HG03342 (cell line): ENCODE results near the gene SV2B.
"Not testable (repeated sequence)": the region's sequence is repeated elsewhere in the genome, so short reads cannot be mapped to it uniquely, and the experiment has no call there.

Experiments used
- ATAC-seq: cut with Tn5 transposase; IDR thresholded peaks from one replicate; pipeline ENCODE4 v1.9.1; 2021; ENCODE audit warnings: mild to moderate bottlenecking, moderate library complexity; ENCODE audit not compliant: unreplicated experiment

The SV2B gene

DNA sequence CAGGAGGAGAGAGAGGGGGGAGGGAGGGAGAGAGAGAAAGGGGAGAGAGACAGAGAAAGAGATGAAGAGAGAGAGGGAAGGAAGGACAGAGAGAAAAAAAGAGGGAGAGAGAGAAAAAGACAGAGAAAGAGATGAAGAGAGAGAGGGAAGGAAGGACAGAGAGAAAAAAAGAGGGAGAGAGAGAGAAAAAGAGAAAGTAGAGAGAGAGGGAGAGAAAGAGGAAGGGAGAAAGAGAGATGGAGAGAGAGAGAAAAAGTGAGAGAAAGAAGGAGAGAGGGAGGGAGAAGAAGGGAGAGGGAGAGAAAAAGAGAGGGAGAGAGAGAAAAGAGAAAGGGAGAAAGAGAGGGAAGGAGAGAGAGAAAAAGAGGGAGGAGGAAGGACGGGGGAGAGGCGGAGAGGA is 204.2 kb downstream of the SV2B start:
- ATAC-seq = no peak

DNA sequence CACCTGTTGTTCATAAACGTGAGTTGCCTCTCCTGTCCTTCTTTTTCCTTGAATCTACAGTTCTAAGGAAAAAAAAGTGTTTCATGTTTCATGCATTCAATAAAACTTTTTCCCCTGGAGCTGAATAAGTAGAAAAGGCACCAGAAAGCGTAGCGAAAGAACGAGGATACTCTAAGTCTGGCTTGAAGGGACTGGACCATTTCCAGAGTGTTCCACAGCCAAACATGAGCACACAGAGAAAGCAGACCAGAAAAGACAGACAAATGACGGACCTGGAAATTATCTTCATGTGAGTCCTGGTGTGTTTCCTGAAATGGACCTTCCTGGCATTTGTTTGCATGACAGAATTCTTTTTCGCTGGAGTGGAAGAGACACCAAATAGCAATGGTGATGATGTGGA is 204.7 kb downstream of the SV2B start:
- ATAC-seq = no peak

DNA sequence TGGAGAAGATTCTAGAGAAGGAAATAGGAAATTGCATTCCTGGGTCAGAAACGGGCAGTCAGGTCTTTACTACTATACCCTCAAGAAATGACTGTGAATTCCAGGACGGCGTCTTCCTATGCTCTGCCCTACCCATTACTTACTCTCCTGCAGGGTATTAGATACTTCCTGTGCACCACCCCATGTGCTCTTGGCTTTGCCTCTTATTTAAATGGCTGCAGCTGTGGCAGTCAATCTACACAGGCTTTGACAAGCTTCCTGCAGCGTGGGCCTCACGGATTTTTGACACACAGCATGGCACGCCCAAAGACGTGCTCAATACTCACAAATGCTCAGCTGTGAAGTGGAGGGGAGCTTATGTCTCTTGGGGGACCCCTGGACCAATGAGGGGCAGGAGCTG is 206.1 kb downstream of the SV2B start:
- ATAC-seq = no peak

DNA sequence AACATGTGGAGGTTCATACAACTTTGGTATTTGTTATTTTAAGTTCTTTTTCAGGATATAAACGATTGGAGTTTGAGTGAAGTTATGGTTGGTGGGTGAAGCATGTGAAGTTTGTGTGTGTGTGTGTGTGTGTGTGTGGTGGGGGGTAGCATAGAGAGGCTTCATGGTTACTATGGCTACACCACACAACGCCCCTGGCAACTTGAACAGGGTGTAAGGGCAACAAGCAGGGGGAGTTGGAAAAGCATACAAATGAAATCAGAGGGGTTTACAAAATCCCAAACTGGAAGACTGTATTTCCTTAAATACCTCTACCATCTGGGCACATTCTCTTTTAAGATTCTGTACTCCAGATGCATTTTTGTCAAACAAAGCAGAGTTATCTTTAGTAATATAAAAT is 207.5 kb downstream of the SV2B start:
- no peak for ATAC-seq

DNA sequence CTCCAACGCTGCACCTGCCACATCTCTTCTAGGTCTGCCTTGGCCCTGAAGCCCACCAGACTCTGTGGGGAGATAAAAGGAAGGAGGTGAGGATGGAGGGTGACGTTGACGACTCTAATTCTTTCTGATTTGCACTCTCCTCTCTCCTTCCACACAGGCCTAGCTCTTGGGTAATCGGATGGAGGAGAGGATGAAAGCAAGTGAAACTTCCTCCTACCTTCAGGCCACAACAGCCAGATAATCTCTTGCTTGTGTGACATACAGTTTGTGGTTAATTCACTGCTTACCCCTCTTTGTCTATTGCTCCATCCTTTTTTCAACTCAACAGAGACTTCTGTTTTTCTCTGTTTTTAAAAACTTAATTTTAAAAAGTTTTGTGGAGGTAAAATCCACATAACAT is 208.1 kb downstream of the SV2B start:
- ATAC-seq = no peak

DNA sequence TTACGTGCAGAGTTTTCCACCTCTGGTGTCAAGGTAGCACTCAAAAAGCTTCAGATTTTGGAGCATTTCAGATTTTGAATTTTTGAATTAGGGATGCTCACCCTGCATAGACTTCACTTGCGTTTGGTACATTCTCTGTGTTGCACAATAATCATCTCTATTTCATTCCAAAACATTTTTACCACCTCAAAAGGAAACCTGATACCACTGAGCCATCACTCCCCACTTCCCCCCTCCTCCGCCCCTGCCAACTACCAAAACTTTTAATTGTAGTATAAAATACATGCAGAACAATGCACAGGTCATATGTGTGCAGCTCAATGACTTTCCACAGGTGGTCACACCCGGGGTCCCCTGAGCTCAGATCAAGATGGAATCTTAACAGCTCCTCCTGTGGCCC is 208.8 kb downstream of the SV2B start:
- no peak for ATAC-seq

DNA sequence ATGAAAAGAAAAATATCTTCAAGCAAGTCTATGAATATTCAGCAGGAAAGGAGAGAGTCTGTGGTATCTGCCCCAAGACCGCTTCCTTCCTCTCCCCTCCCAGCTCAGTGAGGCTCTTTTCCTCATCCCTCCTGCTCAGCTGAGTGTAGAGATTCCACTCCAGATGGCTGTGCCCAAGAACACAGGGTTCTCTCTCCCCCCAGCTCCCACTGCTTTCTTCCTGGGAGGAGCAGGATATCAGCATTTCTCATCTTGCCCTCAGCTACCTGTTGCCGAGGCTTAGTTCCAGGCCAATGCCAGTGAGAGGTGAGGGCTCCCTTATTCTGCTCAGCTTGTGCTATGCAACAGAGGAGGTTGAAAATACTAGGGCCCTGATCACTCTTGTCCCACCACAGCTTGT is 211.9 kb downstream of the SV2B start:
- ATAC-seq = no peak

DNA sequence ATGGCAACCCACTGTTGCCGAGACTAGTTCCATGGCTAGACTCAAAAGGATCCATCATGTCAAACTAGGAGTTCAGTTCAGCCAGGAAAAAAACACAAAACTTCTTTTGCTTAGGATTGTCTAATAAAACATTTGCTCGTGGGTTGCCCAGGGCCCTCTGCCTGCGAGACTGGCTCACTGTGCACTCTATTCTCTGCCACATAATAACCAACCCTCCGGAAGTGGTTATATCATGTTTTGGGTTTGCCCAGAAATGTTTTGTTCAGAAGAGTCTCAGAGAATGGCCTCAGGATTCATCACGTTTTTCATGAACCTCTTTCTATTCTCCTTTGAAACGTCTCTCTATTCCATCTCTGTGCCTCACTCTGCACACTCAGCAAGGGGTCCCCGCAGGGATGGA is 216.1 kb downstream of the SV2B start:
- ATAC-seq = no peak

DNA sequence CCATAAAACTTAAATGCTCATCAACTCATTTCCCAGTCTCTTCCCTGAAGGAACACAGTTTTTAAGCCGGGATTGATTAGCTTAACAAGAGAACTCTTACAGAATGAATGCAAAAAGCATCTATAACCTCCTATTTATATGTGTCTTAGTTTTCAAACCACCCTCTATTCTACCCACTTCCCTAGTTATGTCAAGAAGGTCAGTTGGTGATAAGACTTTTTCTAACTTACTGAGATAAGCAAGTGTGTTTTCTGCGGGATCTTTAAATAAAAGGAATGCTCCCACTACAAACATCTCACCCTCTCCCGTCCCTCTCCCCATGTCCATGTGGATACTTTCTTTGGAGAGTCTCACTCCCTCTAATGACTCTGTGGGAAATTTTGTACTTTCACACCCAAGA is 218.5 kb downstream of the SV2B start:
- ATAC-seq = no peak

DNA sequence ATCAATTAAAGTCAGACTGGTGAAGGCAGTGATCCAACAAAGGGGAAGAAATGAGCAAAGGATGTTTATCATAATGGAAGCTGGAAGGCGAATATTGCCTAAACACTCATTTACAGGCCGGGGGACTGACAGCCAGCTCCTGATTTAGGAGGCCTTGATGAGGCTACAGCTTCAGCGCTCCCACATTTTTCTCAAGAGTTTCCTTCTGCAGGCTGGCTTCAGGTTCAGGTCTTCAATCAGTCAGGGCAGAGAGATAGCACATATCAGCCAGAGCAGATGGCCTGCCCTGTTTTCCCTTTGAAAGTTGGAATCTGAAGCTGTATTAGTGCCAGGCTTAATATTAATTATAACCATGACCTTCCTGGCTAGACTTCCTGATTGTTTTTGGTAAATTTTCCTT is 218.9 kb downstream of the SV2B start:
- no peak for ATAC-seq

DNA sequence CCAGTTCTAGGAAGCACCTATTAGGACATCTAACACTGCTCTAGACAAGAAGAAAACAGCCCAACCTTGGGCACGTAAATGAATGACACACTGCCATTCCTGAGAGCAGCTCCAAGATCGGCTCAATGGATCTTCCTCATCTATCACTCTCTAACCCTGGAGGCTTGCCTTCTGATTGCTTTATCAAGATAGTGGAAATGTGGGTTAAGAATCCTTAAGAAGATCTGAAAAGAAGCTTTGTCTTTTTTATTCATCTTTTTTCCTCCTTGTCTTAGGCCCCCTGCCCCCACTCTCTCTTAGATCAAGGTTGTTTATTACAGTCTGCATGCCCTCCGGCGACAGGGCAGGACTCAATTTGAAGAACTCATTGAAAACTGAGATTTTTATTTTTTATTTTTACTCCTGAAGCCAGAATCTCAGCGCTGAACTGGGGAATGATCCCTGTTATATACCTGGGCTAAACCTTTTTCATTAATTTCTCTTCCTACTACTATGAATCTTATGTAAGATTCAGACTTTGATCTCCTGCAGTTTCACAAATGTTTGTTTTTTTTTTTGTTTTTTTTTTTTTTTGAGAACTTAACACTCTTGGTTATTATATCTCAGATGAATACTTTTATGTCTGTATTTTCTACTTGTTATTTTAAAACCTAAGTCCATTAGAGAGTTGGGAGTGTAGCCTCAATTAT is 219.5 kb downstream of the SV2B start:
- ATAC-seq = no peak

DNA sequence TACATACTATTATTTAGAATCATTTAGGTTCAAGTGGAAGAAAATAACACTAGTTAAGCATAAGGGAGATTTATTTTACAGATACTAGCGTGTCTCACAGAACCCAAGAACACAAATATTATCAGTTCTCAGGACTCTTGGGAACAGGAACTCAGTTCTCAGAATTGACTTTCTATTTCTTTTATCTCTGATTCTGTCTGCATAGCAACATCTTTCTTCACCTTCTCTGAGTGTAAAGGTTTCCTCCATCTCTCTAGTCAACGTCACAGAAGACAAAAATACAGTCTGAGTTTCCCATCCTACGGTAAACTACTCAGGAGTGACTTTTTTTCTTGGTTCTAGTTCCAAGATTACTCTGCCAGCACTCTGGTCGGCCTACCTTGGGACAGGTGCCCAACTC is 220.0 kb downstream of the SV2B start:
- no peak for ATAC-seq

DNA sequence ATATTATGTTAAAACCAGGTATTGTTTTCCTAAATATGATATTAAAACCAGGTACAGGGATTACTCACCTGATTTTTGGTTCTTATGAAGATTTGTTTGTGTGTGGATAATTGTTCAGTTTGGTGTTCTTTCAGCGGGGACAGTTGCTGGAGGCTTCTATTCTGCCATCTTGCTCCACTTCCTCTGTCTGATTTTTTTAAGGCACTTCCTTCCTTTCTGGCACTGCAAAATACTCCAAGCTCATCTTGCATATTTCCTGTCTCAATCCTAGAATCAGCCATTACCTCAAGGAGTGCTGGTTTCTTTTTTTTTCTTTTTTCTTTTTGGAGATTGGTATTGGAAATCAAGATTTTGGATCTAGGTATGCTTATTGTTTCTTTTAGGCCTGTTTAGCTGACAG is 229.9 kb downstream of the SV2B start:
- ATAC-seq = no peak

DNA sequence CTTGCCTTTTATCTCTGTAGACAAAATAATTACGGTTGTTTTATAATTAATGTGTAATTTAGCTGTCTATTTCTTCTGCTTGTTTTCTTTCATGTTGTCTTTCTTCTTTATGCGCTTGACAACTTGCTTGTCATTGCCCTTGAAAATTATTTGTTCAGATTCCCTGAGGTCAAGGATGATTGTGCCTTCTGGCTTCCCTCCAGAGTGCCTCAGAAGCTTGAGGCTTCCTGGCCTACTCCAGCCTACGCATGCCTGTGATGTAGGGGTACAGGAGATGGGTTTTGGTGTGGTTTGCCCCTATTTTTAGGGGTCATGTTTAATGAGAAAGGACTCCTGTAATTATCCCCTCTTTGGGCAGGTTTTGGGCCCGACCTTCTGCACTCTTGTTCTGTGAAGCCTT is 231.5 kb downstream of the SV2B start:
- no peak for ATAC-seq

DNA sequence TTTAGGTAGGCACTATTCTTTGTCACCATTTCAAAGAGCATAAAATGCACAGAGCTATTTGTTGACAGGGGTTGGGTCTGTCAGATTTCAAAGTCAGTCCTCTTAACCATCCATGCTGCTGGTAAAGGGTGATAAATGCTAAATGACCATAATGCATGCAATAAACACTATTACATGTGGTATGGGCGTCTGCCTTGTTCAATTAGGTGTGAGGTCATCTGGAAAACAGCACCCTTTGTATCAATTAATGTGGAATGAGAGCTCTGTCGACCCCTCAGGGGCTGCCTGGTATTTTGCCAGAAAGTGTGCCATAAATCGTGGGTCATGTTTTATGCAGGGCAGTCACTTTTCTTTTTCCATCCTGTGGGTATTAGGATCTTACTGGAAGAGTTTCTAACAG is 235.6 kb downstream of the SV2B start:
- no peak for ATAC-seq

DNA sequence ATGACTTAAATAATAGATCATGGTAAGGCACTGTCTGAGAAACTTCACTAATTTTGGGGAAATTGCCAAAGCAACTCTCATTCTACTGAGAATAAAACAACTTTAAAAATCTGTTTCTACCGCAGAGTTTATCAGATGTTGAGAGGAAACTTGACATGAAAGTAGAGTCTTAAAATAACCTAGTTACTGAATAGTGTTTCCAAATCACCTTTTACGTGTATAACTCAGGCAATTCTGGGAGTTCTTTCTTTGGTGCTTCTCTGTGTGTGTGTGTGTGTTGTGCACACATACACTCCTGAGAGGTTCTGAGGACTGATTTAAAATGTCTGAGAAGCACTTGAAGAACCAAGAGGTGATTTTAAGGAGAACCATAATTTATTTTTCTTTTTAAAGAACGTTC is 236.6 kb downstream of the SV2B start:
- no peak for ATAC-seq

DNA sequence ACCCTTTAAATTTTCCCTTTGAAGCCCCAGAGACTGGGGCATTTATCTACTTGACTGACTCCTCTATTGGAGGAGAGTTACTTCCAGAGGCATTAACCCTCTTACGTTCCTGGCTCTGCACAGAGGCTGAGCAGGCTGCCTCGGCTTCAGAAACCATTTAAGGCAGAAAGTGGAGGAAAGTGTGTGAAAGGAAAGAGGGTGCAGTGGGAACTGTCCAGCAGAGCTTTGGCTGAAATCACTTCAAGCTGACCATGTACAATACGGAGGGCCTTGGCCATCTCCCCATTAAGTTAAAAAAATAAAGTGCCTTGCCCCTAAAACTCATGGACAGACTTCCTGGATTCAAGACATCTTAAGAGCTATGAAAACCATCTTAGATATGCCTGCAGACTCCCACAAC is 238.7 kb downstream of the SV2B start:
- ATAC-seq = no peak

DNA sequence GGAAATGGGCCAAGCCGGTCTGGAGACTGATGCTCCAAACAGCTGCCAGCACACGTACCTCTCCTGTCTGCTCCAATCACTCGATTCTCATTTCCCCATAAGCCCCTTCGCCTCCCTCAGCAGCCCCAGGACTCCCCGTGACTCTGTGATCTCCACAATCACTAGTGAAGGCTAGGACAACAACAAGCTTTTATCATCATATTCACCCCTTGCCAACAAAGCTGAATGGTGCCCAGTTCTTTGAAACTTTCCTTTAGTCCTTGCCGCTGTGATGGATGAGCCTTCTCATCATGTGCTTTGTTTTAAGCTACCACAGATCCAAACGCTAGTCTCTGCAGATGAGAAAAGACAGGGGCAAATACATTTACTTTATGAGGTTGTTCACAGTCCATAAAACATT is 242.0 kb downstream of the SV2B start:
- ATAC-seq = no peak

DNA sequence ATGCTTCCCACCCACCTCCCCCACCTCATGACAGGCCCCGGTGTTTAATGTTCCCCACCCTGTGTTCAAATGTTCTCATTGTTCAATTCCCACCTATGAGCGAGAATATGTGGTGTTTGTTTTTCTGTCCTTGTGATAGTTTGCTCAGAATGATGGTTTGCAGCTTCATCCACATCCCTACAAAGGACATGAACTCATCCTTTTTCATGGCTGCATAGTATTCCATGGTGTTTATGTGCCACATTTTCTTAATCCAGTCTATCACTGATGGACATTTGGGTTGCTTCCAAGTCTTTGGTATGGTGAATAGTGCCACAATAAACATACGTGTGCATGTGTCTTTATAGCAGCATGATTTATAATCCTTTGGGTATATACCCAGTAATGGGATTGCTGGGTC is 244.9 kb downstream of the SV2B start:
- not testable (repeated sequence) for ATAC-seq

DNA sequence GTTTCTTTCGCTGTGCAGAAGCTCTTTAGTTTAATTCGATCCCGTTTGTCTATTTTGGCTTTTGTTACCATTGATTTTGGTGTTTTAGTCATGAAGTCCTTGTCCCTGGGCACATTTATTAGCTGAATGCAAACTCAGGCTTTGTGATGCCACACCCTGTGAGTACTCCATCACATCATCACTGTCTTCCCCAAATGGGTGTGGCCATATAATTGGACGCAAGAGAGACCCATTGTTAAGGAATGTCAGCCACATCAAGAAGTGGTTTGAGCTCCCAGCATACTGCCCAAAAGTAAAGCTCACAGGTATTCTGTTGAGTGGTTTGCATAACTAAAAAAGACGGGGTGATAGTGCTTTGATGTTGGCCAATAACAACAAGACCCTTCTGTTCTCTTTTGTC is 245.7 kb downstream of the SV2B start:
- ATAC-seq = no peak

DNA sequence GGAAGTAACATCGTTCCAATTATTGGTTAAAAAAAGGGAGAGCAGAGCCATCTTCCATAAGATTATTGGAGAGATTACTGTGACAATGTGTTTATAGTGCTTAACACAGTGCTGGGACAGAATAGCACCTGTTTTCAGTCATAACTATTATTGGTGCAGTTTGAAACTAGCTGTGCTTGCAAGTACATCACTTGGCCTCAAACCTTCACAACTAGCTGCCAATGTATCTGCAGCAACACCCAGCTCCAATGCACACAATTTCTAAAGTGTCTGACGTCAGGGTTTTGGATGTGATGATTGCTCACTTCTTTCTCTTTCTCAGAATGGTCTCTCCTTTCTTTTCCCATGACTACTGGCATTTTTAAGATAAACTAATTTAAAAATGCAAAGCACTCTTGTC is 246.2 kb downstream of the SV2B start:
- ATAC-seq = no peak

DNA sequence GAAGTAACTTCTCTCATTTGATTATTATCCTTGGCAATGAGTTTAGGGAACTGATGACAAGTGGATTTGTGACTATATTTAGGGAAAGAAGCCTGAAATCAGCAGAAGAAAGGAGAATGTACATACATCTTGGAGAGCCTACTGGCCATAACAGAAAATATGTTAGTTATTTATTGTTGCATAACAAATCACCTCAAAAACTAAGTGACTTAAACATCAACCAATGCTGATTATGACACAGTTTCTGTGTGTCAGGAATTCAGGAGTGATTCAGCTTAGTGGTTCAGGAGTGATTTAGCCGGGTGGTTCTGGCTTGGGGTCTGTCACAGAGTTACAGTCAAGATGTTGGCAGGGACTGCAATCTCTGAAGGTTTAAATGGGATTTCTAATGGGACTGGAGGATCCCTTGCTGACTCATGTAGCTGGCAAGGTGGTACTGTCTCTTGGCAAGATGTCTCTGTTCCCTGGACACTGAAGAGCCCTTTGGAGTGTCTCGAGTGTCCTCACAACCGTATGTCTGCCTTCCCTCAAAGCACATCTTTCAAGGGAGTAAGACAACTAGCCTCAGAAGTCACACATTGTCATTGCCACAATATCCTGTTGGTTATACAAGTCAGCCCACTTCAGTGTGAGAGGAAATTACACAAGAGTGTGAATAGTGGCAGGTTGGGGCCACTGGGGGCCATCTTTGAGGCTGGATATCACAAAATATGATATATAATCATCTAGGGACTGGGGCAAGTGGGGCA is 248.9 kb downstream of the SV2B start:
- no peak for ATAC-seq
